Naive thymus-derived CD4-positive, alpha-beta T cell (primary cell): Measurements from ENCODE around the gene SCG5. TPM values are rescaled to one million over a fixed set of nuclear protein-coding genes. Genes with fewer than 3 reads are reported as not detected.

Experiments
- ATAC-seq: fragments of 150-1000 bp; cut with Tn5 transposase; 2 replicates; pipeline ENCODE4 v1.10.0; 2021; ENCODE audit warnings: mild to moderate bottlenecking, moderate library complexity
- CTCF ChIA-PET: fragments of 350-600 bp; sonication (Branson Sonifier 250); formaldehyde crosslinking; loops from one replicate; lab custom pipeline; 2021; ENCODE audit warnings: antibody characterized with exemption; lab: Charles Lee
- POLR2A ChIA-PET: fragments of 350-600 bp; sonication (Branson Sonifier 250); formaldehyde crosslinking; loops from one replicate; lab custom pipeline; 2021; ENCODE audit warnings: antibody characterized with exemption, inconsistent platforms; lab: Charles Lee
- DNase-seq, 9 donors: peaks; one replicate each; pipeline versions ENCODE4 v3.0.0 to v3.0.0-alpha.2; 2020 to 2022; ENCODE audit warnings: mixed read lengths in 1 of 9
- H3K27ac ChIP-seq: one replicate; pipeline ENCODE4 v1.7.0; 2013; ENCODE audit warnings: mild to moderate bottlenecking, low read depth, low read length, moderate library complexity
- H3K27me3 ChIP-seq, 2 donors: one replicate each; pipeline ENCODE4 v1.7.0; 2013; ENCODE audit warnings: low read length in 2 of 2, mild to moderate bottlenecking in 2 of 2, moderate library complexity in 2 of 2; ENCODE audit not compliant: control insufficient read depth in 2 of 2, insufficient read depth in 2 of 2
- H3K36me3 ChIP-seq, 3 experiments: 1 replicate in 2 of 3; 2 replicates in 1 of 3; pipeline ENCODE4 v1.7.0; 2013; ENCODE audit warnings: low read length in 3 of 3, mild to moderate bottlenecking in 3 of 3, moderate library complexity in 1 of 3; ENCODE audit not compliant: insufficient read depth in 3 of 3, control insufficient read depth in 2 of 3
- H3K4me1 ChIP-seq, 2 donors: one replicate each; pipeline ENCODE4 v1.7.0; 2013; ENCODE audit warnings: low read length in 2 of 2, mild to moderate bottlenecking in 2 of 2, moderate library complexity in 1 of 2; ENCODE audit not compliant: control insufficient read depth in 2 of 2, insufficient read depth in 2 of 2
- H3K4me3 ChIP-seq: 2 replicates; pipeline ENCODE4 v1.7.0; 2013; ENCODE audit warnings: mild to moderate bottlenecking, low read length
- H3K9me3 ChIP-seq, 3 experiments: 1 replicate in 2 of 3; 2 replicates in 1 of 3; pipeline ENCODE4 v1.7.0; 2013; ENCODE audit warnings: low read length in 3 of 3; ENCODE audit not compliant: control insufficient read depth in 2 of 3
- H3K27ac Mint-ChIP-seq, 9 donors: one replicate each; pipeline ENCODE4 v1.8.0; 2020 to 2022; ENCODE audit warnings: mixed read lengths in 9 of 9, mild to moderate bottlenecking in 8 of 9, moderate library complexity in 5 of 9, inconsistent platforms in 2 of 9
- H3K27me3 Mint-ChIP-seq, 5 donors: one replicate each; pipeline ENCODE4 v1.8.0; 2021 to 2022; ENCODE audit warnings: mixed read lengths in 5 of 5, mild to moderate bottlenecking in 1 of 5
- H3K36me3 Mint-ChIP-seq, 5 donors: one replicate each; pipeline ENCODE4 v1.8.0; 2020 to 2022; ENCODE audit warnings: mixed read lengths in 5 of 5, mild to moderate bottlenecking in 3 of 5, inconsistent platforms in 1 of 5
- H3K4me1 Mint-ChIP-seq, 7 donors: one replicate each; pipeline ENCODE4 v1.8.0; 2020 to 2022; ENCODE audit warnings: mixed read lengths in 7 of 7, mild to moderate bottlenecking in 3 of 7, inconsistent platforms in 1 of 7
- H3K4me3 Mint-ChIP-seq, 10 donors: one replicate each; pipeline ENCODE4 v1.8.0; 2020 to 2022; ENCODE audit warnings: mild to moderate bottlenecking in 10 of 10, mixed read lengths in 10 of 10, moderate library complexity in 6 of 10, inconsistent platforms in 2 of 10
- H3K9me3 Mint-ChIP-seq, 11 donors: one replicate each; pipeline ENCODE4 v1.8.0; 2020 to 2022; ENCODE audit warnings: mixed read lengths in 11 of 11, mild to moderate bottlenecking in 4 of 11, inconsistent platforms in 1 of 11, moderate library complexity in 1 of 11
- intact Hi-C, 2 donors: fragments of 100-400 bp; cut with micrococcal nuclease; formaldehyde crosslinking; loops; one replicate each; pipeline ENCODE4 v1.15.1; 2023
- polyA plus RNA-seq, 2 donors: library from polyadenylated mRNA; unstranded; fragments of 300-500 nt; fragmentation: Illumina TruSeq; gene quantifications; one replicate each; pipeline ENCODE4 v1.2.3, GENCODE V29; 2021
- total RNA-seq, 6 experiments: library from RNA in 5 of 6; stranded (reverse) in 5 of 6; gene quantifications; 1 replicate in 5 of 6; 2 replicates in 1 of 6; pipeline ENCODE4 v1.2.3 and lab custom pipeline; 2021 to 2026

SCG5 gene
- total and polyA plus RNA-seq, 7 experiments from 2014 or later: 0.37 to 2.8 (median 0.57) TPM; not detected in 2

DNA sequence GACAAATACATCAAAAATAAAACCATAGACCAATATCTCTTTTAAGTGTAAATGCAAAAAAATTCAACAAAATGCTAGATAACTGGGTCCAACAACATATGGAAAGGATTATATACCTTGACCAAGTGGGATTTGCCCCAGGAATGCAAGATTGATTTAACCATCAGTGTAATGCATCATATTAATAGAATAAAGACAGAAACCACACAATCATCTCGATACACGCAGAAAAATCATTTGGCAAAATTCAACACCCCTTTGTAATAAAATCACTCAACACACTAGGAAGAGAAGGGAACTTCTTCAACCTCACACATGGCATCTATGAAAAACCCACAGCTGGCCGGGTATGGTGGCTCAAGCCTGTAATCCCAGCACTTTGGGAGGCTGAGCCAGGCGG, 95.8 kb downstream of the SCG5 start:
- Mint-ChIP-seq H3K27ac (no peak overlapping the region), H3K36me3 (peaks cover 0 to under 1% (median 0%) of the 10 kb centered on the region in 5 donors), H3K4me1 (no peaks in the 10 kb centered on the region), H3K9me3 (peaks cover 0 to 18% (median 8%) of the 10 kb centered on the region in 11 donors), H3K27me3 (peaks cover 25 to 50% (median 35%) of the 10 kb centered on the region in 5 donors), H3K4me3 (no peak overlapping the region)
- H3K4me1 ChIP-seq: no peaks in the 10 kb centered on the region
- peaks cover 0 to 2% of the 10 kb centered on the region in 2 donors for H3K27me3 ChIP-seq
- DNase-seq: no peak
- no peak overlapping the region for H3K27ac ChIP-seq
- CTCF ChIA-PET: no interaction called here
- H3K9me3 ChIP-seq: no peaks in the 10 kb centered on the region
- POLR2A ChIA-PET: no interaction called here
- intact Hi-C loops: no loop called here
- no peak for ATAC-seq
- no peaks in the 10 kb centered on the region for H3K36me3 ChIP-seq
- no peak overlapping the region for H3K4me3 ChIP-seq

GRCh38 chr15:32738666-32739065, 97.2 kb downstream of the SCG5 start:
- H3K27me3 ChIP-seq: no peaks in the 10 kb centered on the region
- H3K9me3 ChIP-seq: no peaks in the 10 kb centered on the region
- no peaks in the 10 kb centered on the region for H3K4me1 ChIP-seq
- ChIA-PET POLR2A (no interaction called here), CTCF (no interaction called here)
- Mint-ChIP-seq H3K27me3 (peaks cover 28 to 51% (median 35%) of the 10 kb centered on the region in 5 donors), H3K27ac (no peak overlapping the region), H3K4me1 (no peaks in the 10 kb centered on the region), H3K4me3 (no peak overlapping the region), H3K9me3 (peaks cover 0 to 19% (median 8%) of the 10 kb centered on the region in 11 donors), H3K36me3 (peaks cover 0 to 6% (median 0%) of the 10 kb centered on the region in 5 donors)
- DNase-seq: no peak
- no peak overlapping the region for H3K4me3 ChIP-seq
- ATAC-seq: no peak
- intact Hi-C loops: no loop called here
- no peaks in the 10 kb centered on the region for H3K36me3 ChIP-seq
- H3K27ac ChIP-seq: no peak overlapping the region

DNA sequence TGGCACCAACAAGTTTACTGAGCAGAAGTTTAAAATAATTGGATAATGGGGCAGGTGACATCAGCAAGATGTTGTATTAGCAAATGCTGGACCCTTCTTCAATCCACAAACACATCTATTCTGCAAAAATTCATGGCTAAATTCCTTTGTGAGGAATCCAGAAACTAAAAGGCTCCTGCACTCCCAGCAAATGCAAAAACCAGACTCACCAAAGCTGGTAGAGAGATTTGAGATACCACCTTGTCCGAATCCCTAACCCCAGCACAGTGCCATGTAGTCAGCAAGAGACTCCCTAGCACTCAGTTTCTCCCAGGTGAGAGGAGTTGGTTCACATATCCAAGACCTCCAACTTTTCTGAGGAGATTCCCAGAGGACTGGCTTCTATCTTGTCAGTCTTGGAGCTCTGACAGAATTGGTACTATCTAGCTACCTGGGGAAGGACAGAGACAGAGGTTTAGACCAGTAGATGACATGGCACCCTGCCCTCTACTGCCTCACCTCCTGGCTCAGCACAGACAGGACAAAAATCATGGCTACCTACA, 98.1 kb downstream of the SCG5 start:
- Histone ChIP-seq H3K27ac (no peak overlapping the region), H3K9me3 (no peaks in the 10 kb centered on the region), H3K4me1 (no peaks in the 10 kb centered on the region), H3K27me3 (no peaks in the 10 kb centered on the region), H3K4me3 (no peak overlapping the region), H3K36me3 (no peaks in the 10 kb centered on the region)
- Mint-ChIP-seq H3K9me3 (peaks cover 0 to 19% (median 8%) of the 10 kb centered on the region in 11 donors), H3K27me3 (peaks cover 19 to 46% (median 30%) of the 10 kb centered on the region in 5 donors), H3K27ac (no peak overlapping the region), H3K4me3 (no peak overlapping the region), H3K4me1 (no peaks in the 10 kb centered on the region), H3K36me3 (peaks cover 0 to 6% (median 0%) of the 10 kb centered on the region in 5 donors)
- ChIA-PET CTCF (interaction anchor here (0.6 kb wide), 1 partner anchor 141 kb away, joined by 3 read pairs; no protein-coding TSS in a partner anchor), POLR2A (no interaction called here)
- intact Hi-C loops: no loop called here
- DNase-seq (no peak), ATAC-seq (no peak)

DNA sequence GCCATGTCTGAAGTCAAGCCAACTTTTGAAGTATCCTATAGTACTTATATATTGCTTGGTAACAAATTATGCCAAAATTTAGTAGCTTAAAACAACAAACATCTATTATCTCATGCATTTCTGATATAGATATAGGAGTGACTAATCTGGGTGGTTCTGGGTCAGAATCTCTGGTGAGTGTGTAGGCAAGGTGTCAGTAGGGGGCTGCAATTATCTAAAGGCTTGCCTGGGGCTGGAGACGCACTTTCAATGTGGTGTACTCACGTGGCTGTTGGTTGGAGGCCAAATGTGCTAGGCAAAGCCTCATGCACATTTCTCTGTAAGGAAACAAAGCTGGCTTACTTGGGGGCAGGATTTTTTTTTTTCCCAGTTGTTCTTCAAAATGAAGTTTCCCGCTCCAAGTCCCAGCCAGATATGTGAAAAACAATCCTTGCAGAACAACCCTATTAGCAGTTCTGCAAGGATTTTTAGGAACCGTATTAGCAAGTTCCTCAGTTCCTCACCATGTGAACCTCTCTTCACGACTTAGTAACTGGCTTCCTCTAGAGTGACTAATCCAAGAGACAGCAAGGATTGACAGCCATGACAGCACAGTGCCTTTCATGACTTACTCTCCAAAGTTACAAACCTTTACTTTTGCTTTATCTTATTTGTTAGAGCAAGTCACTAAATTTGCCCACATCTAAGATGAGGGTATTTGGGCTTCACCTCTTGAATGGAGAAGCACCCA, 102.1 kb downstream of the SCG5 start:
- Histone ChIP-seq H3K36me3 (no peaks in the 10 kb centered on the region), H3K9me3 (no peaks in the 10 kb centered on the region), H3K27ac (no peak overlapping the region), H3K27me3 (no peaks in the 10 kb centered on the region), H3K4me1 (no peaks in the 10 kb centered on the region), H3K4me3 (no peak overlapping the region)
- no peaks in the 10 kb centered on the region for H3K4me1 Mint-ChIP-seq
- no peak overlapping the region for H3K4me3 Mint-ChIP-seq
- POLR2A ChIA-PET: no interaction called here
- no peak overlapping the region for H3K27ac Mint-ChIP-seq
- ATAC-seq: no peak
- intact Hi-C loops: no loop called here
- H3K27me3 Mint-ChIP-seq: peaks cover 10 to 28% (median 18%) of the 10 kb centered on the region in 5 donors
- peaks cover 0 to 6% (median 0%) of the 10 kb centered on the region in 5 donors for H3K36me3 Mint-ChIP-seq
- CTCF ChIA-PET: no interaction called here
- no peak for DNase-seq
- peaks cover 0 to 18% (median 9%) of the 10 kb centered on the region in 11 donors for H3K9me3 Mint-ChIP-seq

GRCh38 chr15:32746116-32746857, 104.8 kb downstream of the SCG5 start:
- Mint-ChIP-seq H3K36me3 (peaks cover 0 to 6% (median 0%) of the 10 kb centered on the region in 5 donors), H3K4me3 (no peak overlapping the region), H3K27ac (no peak overlapping the region), H3K27me3 (peaks cover 7 to 20% (median 15%) of the 10 kb centered on the region in 5 donors), H3K9me3 (peaks cover 0 to 5% (median 0%) of the 10 kb centered on the region in 11 donors), H3K4me1 (no peaks in the 10 kb centered on the region)
- Histone ChIP-seq H3K27ac (no peak overlapping the region), H3K9me3 (no peaks in the 10 kb centered on the region), H3K36me3 (no peaks in the 10 kb centered on the region), H3K4me3 (no peak overlapping the region), H3K27me3 (no peaks in the 10 kb centered on the region), H3K4me1 (no peaks in the 10 kb centered on the region)
- ChIA-PET CTCF (no interaction called here), POLR2A (no interaction called here)
- intact Hi-C loops: no loop called here
- ATAC-seq (no peak), DNase-seq (no peak)
